ENCODE results near the gene PCDHA5.
"Not testable (repeated sequence)": the region's sequence is repeated elsewhere in the genome, so short reads cannot be mapped to it uniquely, and the experiment has no call there.

The PCDHA5 gene

GRCh38 chr5:140821375-140822280 lies at the start of gene PCDHA5:
Gene PCDHA5, plus strand, starts transcription at chr5:140821613.
- DNase-seq: peak; percentile 4

DNA sequence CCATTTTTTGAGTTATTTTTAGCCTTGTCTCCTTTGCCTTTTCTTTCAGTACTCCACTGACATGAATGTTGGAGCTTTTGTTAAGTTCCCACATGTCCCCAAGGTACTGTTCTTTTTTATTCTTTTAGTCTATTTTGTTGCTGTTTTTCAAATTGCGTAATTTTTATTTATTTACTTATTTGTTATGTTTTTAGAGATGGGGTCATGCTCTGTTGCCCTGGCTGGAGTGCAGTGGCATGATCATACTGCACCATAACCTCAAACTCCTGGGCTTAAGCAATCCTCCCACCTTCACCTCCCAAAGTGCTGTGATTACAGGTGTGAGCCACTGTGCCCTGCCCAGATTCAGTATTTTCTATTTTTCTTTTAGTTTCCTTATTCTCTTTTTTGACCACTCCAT lies 40.9 kb upstream of the PCDHA5 start:
- no peak for DNase-seq

GRCh38 chr5:140785905-140786686 lies 35.3 kb upstream of the PCDHA5 start, which contains the start of gene PCDHA1:
Gene PCDHA1, plus strand, starts transcription at chr5:140786140.
- no peak for DNase-seq

GRCh38 chr5:140787422-140787821 lies 34.0 kb upstream of the PCDHA5 start:
- DNase-seq: not testable (repeated sequence)

DNA sequence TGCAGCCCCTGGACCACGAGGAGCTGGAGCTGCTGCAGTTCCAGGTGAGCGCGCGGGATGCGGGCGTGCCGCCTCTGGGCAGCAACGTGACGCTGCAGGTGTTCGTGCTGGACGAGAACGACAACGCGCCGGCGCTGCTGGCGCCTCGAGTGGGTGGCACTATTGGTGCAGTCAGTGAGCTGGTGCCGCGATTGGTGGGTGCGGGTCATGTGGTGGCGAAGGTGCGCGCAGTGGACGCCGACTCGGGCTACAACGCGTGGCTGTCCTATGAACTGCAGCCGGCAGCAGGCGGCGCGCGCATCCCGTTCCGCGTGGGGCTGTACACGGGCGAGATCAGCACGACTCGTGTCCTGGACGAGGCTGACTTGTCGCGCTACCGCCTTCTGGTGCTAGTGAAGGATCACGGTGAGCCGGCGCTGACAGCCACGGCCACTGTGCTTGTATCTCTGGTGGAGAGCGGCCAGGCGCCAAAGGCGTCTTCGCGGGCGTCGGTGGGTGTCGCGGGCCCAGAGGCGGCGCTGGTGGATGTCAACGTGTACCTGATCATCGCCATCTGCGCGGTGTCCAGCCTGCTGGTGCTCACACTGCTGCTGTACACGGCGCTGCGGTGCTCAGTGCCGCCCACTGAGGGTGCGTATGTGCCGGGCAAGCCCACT lies 33.4 kb upstream of the PCDHA5 start:
- DNase-seq: not testable (repeated sequence)

DNA sequence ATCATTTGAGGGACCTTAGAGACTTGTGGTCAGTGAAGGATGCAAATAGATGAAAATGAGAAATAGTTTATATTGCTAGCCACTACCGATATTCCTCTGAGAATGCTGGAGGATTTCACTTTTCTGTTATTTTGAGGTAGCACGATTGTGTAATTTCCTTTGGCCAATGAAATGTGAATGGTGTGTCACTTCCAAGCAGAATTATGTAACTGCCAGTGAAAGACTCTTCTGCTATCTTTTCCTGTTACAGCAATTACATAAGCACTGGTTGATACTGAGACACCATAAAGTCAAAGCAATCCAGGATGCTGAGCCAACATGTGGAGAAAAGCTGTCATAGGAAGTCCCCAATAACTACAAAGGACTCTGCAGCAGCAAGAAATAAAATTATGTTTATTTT lies 30.3 kb upstream of the PCDHA5 start:
- no peak for DNase-seq

GRCh38 chr5:140794595-140795258 lies 26.7 kb upstream of the PCDHA5 start, which contains the start of gene PCDHA2:
Gene PCDHA2, plus strand, starts transcription at chr5:140794852.
- no peak for DNase-seq

- no peak for DNase-seq
These were observed 26.2 kb upstream of the PCDHA5 start for GRCh38 chr5:140795259-140795641.

DNA sequence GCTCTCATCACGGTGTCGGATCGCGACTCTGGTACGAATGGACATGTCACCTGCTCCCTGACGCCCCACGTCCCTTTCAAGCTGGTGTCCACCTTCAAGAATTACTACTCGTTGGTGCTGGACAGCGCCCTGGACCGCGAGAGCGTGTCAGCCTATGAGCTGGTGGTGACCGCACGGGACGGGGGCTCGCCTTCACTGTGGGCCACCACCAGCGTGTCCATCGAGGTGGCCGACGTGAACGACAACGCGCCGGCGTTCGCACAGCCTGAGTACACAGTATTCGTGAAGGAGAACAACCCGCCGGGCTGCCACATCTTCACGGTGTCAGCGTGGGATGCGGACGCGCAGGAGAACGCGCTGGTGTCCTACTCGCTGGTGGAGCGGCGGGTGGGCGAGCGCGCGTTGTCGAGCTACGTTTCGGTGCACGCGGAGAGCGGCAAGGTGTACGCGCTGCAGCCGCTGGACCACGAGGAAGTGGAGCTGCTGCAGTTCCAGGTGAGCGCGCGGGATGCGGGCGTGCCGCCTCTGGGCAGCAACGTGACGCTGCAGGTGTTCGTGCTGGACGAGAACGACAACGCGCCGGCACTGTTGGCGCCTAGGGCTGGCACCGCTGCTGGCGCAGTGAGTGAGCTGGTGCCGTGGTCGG lies 25.2 kb upstream of the PCDHA5 start:
- not testable (repeated sequence) for DNase-seq

DNA sequence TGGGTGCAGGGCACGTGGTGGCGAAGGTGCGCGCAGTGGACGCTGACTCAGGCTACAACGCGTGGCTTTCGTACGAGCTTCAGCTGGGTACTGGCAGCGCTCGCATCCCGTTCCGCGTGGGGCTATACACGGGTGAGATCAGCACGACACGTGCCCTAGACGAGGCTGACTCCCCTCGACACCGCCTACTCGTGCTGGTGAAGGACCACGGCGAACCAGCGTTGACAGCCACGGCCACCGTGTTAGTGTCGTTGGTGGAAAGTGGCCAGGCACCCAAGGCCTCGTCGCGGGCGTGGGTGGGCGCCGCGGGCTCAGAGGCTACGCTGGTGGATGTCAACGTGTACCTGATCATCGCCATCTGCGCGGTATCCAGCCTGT lies 24.7 kb upstream of the PCDHA5 start:
- no peak for DNase-seq

GRCh38 chr5:140800816-140801493 lies 20.5 kb upstream of the PCDHA5 start, which contains the start of gene PCDHA3:
Gene PCDHA3, plus strand, starts transcription at chr5:140801057.
- DNase-seq: peak; percentile 4

GRCh38 chr5:140801494-140801841 lies 19.9 kb upstream of the PCDHA5 start:
- no peak for DNase-seq

DNA sequence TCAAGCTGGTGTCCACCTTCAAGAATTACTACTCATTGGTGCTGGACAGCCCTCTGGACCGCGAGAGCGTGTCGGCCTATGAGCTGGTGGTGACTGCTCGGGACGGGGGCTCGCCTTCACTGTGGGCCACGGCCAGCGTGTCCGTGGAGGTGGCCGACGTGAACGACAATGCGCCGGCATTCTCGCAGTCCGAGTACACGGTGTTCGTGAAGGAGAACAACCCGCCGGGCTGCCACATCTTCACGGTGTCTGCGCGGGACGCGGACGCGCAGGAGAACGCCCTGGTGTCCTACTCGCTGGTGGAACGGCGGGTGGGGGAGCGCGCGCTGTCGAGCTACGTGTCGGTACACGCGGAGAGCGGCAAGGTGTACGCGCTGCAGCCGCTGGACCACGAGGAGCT lies 19.0 kb upstream of the PCDHA5 start:
- DNase-seq: not testable (repeated sequence)

DNA sequence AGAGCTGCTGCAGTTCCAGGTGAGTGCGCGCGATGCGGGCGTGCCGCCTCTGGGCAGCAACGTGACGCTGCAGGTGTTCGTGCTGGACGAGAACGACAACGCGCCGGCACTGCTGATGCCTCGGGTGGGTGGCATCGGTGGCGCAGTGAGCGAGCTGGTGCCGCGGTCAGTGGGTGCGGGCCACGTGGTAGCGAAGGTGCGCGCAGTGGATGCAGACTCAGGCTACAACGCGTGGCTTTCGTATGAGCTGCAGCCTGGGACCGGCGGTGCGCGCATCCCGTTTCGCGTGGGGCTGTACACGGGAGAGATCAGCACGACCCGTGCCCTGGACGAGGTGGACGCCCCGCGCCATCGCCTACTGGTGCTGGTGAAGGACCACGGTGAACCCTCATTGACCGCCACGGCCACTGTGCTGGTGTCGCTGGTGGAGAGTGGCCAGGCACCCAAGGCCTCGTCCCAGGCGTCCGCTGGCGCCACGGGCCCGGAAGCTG lies 18.6 kb upstream of the PCDHA5 start:
- DNase-seq: no peak

- DNase-seq: no peak
These were observed 14.3 kb upstream of the PCDHA5 start, which contains the start of gene PCDHA4 for GRCh38 chr5:140806834-140807775. Gene PCDHA4, plus strand, starts transcription at chr5:140807068.

DNA sequence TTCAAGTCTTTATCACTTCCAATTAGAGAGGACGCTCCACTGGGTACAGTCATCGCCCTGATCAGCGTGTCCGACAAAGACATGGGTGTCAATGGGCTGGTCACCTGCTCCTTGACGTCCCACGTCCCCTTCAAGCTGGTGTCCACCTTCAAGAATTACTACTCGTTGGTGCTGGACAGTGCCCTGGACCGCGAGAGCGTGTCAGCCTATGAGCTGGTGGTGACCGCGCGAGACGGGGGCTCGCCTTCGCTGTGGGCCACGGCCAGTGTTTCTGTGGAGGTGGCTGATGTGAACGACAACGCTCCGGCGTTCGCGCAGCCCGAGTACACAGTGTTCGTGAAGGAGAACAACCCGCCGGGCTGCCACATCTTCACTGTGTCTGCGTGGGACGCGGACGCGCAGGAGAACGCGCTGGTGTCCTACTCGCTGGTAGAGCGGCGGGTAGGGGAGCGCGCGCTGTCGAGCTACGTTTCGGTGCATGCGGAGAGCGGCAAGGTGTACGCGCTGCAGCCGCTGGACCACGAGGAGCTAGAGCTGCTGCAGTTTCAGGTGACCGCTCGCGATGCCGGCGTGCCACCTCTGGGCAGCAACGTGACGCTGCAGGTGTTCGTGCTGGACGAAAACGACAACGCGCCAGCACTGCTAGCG lies 13.0 kb upstream of the PCDHA5 start:
- DNase-seq: not testable (repeated sequence)

DNA sequence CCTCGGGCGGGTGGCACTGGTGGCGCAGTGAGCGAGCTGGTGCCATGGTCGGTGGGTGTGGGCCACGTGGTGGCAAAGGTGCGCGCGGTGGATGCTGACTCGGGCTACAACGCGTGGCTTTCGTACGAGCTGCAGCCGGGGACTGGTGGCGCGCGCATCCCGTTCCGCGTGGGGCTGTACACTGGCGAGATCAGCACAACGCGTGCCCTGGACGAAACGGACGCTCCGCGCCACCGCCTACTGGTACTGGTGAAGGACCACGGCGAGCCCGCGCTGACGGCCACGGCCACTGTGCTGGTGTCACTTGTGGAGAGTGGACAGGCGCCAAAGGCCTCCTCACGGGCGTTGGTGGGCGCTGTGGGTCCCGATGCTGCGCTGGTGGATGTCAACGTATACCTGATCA lies 12.5 kb upstream of the PCDHA5 start:
- no peak for DNase-seq

GRCh38 chr5:140822281-140822629 lies 842 bp downstream of the PCDHA5 start:
- DNase-seq: no peak

DNA sequence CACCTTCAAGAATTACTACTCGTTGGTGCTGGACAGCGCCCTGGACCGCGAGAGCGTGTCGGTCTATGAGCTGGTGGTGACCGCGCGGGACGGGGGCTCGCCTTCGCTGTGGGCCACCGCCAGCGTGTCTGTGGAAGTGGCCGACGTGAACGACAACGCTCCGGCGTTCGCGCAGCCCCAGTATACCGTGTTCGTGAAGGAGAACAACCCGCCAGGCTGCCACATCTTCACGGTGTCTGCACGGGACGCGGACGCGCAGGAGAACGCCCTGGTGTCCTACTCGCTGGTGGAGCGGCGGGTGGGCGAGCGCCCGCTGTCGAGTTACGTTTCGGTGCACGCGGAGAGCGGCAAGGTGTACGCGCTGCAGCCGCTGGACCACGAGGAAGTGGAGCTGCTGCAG lies 1.6 kb downstream of the PCDHA5 start:
- DNase-seq: not testable (repeated sequence)

DNA sequence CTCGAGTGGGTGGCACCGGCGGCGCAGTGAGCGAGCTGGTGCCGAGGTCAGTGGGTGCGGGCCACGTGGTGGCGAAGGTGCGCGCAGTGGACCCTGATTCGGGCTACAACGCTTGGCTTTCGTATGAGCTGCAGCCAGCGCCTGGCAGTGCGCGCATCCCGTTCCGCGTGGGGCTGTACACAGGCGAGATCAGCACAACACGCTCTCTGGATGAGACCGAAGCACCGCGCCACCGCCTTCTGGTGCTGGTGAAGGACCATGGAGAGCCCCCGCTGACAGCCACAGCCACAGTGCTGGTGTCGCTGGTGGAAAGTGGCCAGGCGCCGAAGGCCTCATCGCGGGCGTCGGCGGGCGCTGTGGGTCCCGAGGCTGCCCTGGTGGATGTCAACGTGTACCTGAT lies 2.1 kb downstream of the PCDHA5 start:
- DNase-seq: no peak

All from fibroblast of skin of right quadriceps (primary cell).